22Rv1 (cell line): Measurements from ENCODE around the gene SLCO2B1.
A peak's percentile ranks its signal among the peaks of the same experiment; 100 is the strongest.

Source experiments
- H3K27ac ChIP-seq: fragments of 450-650 bp; 2 replicates; pipeline ENCODE4 v1.5.1; 2017
- CTCF ChIP-seq: fragments of 450-650 bp; IDR thresholded peaks from 2 replicates; pipeline ENCODE4 v1.5.1; 2017; ENCODE audit warnings: mild to moderate bottlenecking
- ZFX ChIP-seq: fragments of 450-650 bp; IDR thresholded peaks from 2 replicates; pipeline ENCODE4 v1.6.1; 2017; ENCODE audit warnings: antibody characterized with exemption, borderline replicate concordance

SLCO2B1 gene

GRCh38 chr11:75240311-75241035 lies 89.6 kb downstream of the SLCO2B1 start, which contains the start of gene TPBGL:
Gene TPBGL (plus strand): TSS chr11:75240774. CDS start chr11:75241050, 276 bp downstream.
- peak within 1 kb of the TSS; percentile 71 for H3K27ac ChIP-seq
- TF ChIP-seq ZFX: no peak
- no peak for TF ChIP-seq CTCF

GRCh38 chr11:75241036-75241905 lies 90.4 kb downstream of the SLCO2B1 start:
- peak overlapping the region; percentile 71 for H3K27ac ChIP-seq
- TF ChIP-seq ZFX (no peak), CTCF (peak; percentile 99)

GRCh38 chr11:75241906-75242644 lies 91.2 kb downstream of the SLCO2B1 start:
- peak overlapping the region; percentile 71; the same call in 1 of the 2 replicates for H3K27ac ChIP-seq
- TF ChIP-seq ZFX (no peak), CTCF (peak; percentile 70)

- H3K27ac ChIP-seq: no peak overlapping the region
- TF ChIP-seq CTCF (no peak), ZFX (no peak)
Observed at GRCh38 chr11:75242722-75243600, 92.1 kb downstream of the SLCO2B1 start.

GRCh38 chr11:75244052-75244814 lies 93.3 kb downstream of the SLCO2B1 start:
- H3K27ac ChIP-seq: no peak overlapping the region
- TF ChIP-seq CTCF (no peak), ZFX (no peak)
